ENCODE data around the gene WDFY2.

Gene WDFY2

GRCh38 chr13:51714663-51715168, 130.5 kb downstream of the WDFY2 start:
- no peak for DNase-seq

- DNase-seq = no peak
These were observed 131.4 kb downstream of the WDFY2 start for GRCh38 chr13:51715613-51716012.

GRCh38 chr13:51717786-51718398, 133.6 kb downstream of the WDFY2 start:
- no peak for DNase-seq

- no peak for DNase-seq
These were observed 135.1 kb downstream of the WDFY2 start for GRCh38 chr13:51719394-51719793.

GRCh38 chr13:51721496-51721895, 137.2 kb downstream of the WDFY2 start:
- DNase-seq = no peak

GRCh38 chr13:51723529-51723928, 139.3 kb downstream of the WDFY2 start:
- DNase-seq = no peak

GRCh38 chr13:51724721-51725120, 140.5 kb downstream of the WDFY2 start:
- DNase-seq = no peak

- no peak for DNase-seq
These were observed 142.4 kb downstream of the WDFY2 start for GRCh38 chr13:51726446-51727193.

GRCh38 chr13:51727634-51728274, 143.5 kb downstream of the WDFY2 start:
- no peak for DNase-seq

GRCh38 chr13:51728275-51728673, 144.0 kb downstream of the WDFY2 start:
- DNase-seq = no peak

GRCh38 chr13:51728972-51729371, 144.7 kb downstream of the WDFY2 start:
- no peak for DNase-seq

GRCh38 chr13:51729866-51730553, 145.7 kb downstream of the WDFY2 start:
- peak; percentile 84 for DNase-seq

GRCh38 chr13:51730927-51731326, 146.7 kb downstream of the WDFY2 start:
- no peak for DNase-seq

GRCh38 chr13:51731759-51732158, 147.5 kb downstream of the WDFY2 start:
- DNase-seq = no peak

- DNase-seq = peak; percentile 68
These were observed 149.4 kb downstream of the WDFY2 start for GRCh38 chr13:51733374-51734298.

- DNase-seq = peak; percentile 78
These were observed 150.5 kb downstream of the WDFY2 start for GRCh38 chr13:51734786-51735185.

- DNase-seq = no peak
These were observed 153.3 kb downstream of the WDFY2 start for GRCh38 chr13:51737609-51738008.

GRCh38 chr13:51738226-51738905, 154.1 kb downstream of the WDFY2 start:
- DNase-seq = no peak

GRCh38 chr13:51739027-51739764, 154.9 kb downstream of the WDFY2 start:
- no peak for DNase-seq

GRCh38 chr13:51740698-51741097, 156.4 kb downstream of the WDFY2 start:
- no peak for DNase-seq

GRCh38 chr13:51742031-51742430, 157.8 kb downstream of the WDFY2 start:
- no peak for DNase-seq
